A549 (cell line): ENCODE data around the gene OGFOD1. TPM values are rescaled to one million over a fixed set of nuclear protein-coding genes. Genes with fewer than 3 reads are reported as not detected.

Experiments
- ATAC-seq, 2 experiments: fragments of 200-7000 bp in 1 of 2; fragments of >200 bp in 1 of 2; cut with Nextera tagmentation in 1 of 2; cut with Tn5 transposase in 1 of 2; 3 replicates each; pipeline versions ENCODE4 v1.8.0 to v1.9.1; 2018 to 2020; ENCODE audit warnings: mild to moderate bottlenecking in 1 of 2, moderate library complexity in 1 of 2
- CTCF ChIA-PET: fragments of 300-600 bp; sonication (Branson Sonifier 250); formaldehyde crosslinking; extraction: SDS; loops from one replicate; lab custom pipeline; 2021; ENCODE audit warnings: antibody characterized with exemption, inconsistent platforms; lab: Yijun Ruan, JAX
- POLR2A ChIA-PET: fragments of 350-600 bp; formaldehyde crosslinking; extraction: SDS; loops from one replicate; lab custom pipeline; 2021; ENCODE audit warnings: antibody characterized with exemption, inconsistent platforms; lab: Yijun Ruan, JAX
- DNase-seq, 2 experiments: peaks; one replicate each; pipeline versions ENCODE4 v3.0.0 to v3.0.0-alpha.2; 2011 to 2016; ENCODE audit warnings: low read depth in 1 of 2, low spot score in 1 of 2
- FAIRE-seq: peaks from 2 replicates; lab custom pipeline; 2011; peaks lifted over from hg19 to GRCh38; lab: Jason Lieb, UNC
- H3K27ac ChIP-seq, 2 experiments: fragments of >200 bp; sonication (Bioruptor Twin); formaldehyde crosslinking; 3 replicates each; pipeline ENCODE4 v1.5.1; 2016 to 2017
- H3K4me1 ChIP-seq: fragments of >200 bp; sonication (Bioruptor Twin); formaldehyde crosslinking; 3 replicates; pipeline ENCODE4 v1.6.1; 2016
- H3K4me2 ChIP-seq: fragments of >200 bp; sonication (Bioruptor Twin); formaldehyde crosslinking; 3 replicates; pipeline ENCODE4 v1.6.1; 2016
- H3K4me3 ChIP-seq: fragments of >200 bp; sonication (Bioruptor Twin); formaldehyde crosslinking; 3 replicates; pipeline ENCODE4 v1.5.1; 2016
- H3K9me3 ChIP-seq: fragments of >200 bp; sonication (Bioruptor Twin); formaldehyde crosslinking; 3 replicates; pipeline ENCODE4 v1.6.1; 2016
- BHLHE40 ChIP-seq: IDR thresholded peaks from 2 replicates; pipeline ENCODE4 v1.6.1; 2012; ENCODE audit warnings: low read depth, low read length, inconsistent platforms
- CBX2 ChIP-seq: fragments of 200-600 bp; sonication (generic); IDR thresholded peaks from 2 replicates; pipeline ENCODE4 v1.6.1; 2016; ENCODE audit warnings: low read depth, mild to moderate bottlenecking, borderline replicate concordance
- CBX8 ChIP-seq: fragments of 200-600 bp; sonication (generic); IDR thresholded peaks from 2 replicates; pipeline ENCODE4 v1.6.1; 2016
- ELK1 ChIP-seq: fragments of 150-350 bp; IDR thresholded peaks from 2 replicates; pipeline ENCODE4 v1.6.1; 2014; ENCODE audit warnings: low read depth, mild to moderate bottlenecking, low read length
- FOSB ChIP-seq: fragments of 250-450 bp; sonication (Bioruptor Pico); IDR thresholded peaks from 2 replicates; pipeline ENCODE4 v1.5.0; 2020; ENCODE audit warnings: mild to moderate bottlenecking, moderate library complexity
- GATA3 ChIP-seq: IDR thresholded peaks from 2 replicates; pipeline ENCODE4 v1.6.1; 2012; ENCODE audit warnings: borderline replicate concordance
- HDAC2 ChIP-seq: fragments of 200-600 bp; sonication (generic); IDR thresholded peaks from 2 replicates; pipeline ENCODE4 v1.6.1; 2016
- HES2 ChIP-seq: fragments of >200 bp; sonication (Bioruptor Twin); formaldehyde crosslinking; IDR thresholded peaks from 2 replicates; pipeline ENCODE4 v1.6.1; 2016
- HOXA7 ChIP-seq: fragments of 250-450 bp; sonication (Bioruptor Pico); IDR thresholded peaks from 2 replicates; pipeline ENCODE4 v1.5.0; 2020; ENCODE audit warnings: mild to moderate bottlenecking, moderate library complexity
- JUNB ChIP-seq: fragments of >200 bp; sonication (Bioruptor Twin); formaldehyde crosslinking; IDR thresholded peaks from 2 replicates; pipeline ENCODE4 v1.6.1; 2016
- MAFK ChIP-seq: fragments of 450-650 bp; IDR thresholded peaks from 2 replicates; pipeline ENCODE4 v1.6.1; 2014; ENCODE audit not compliant: partially characterized antibody
- NFE2L2 ChIP-seq: fragments of 150-350 bp; conservative IDR thresholded peaks from 2 replicates; pipeline ENCODE4 v1.6.1; 2014; ENCODE audit warnings: low read length
- NPAS2 ChIP-seq: fragments of 250-450 bp; sonication (Bioruptor Pico); IDR thresholded peaks from 2 replicates; pipeline ENCODE4 v1.8.0; 2022; ENCODE audit warnings: mild to moderate bottlenecking, moderate library complexity, borderline replicate concordance
- PHF8 ChIP-seq: fragments of 200-600 bp; sonication (generic); IDR thresholded peaks from 2 replicates; pipeline ENCODE4 v1.6.1; 2016; ENCODE audit warnings: low read depth, mild to moderate bottlenecking, antibody characterized with exemption, moderate library complexity, borderline replicate concordance
- POLR2A ChIP-seq: IDR thresholded peaks from 2 replicates; pipeline ENCODE4 v1.6.1; 2012; ENCODE audit warnings: mild to moderate bottlenecking, low read length
- POLR2AphosphoS2 ChIP-seq: conservative IDR thresholded peaks from 2 replicates; pipeline ENCODE4 v1.6.1; 2012; ENCODE audit warnings: low read length, improper control_type of control experiment, inconsistent platforms
- RARB ChIP-seq: fragments of 250-450 bp; sonication (Bioruptor Pico); IDR thresholded peaks from 2 replicates; pipeline ENCODE4 v1.8.0; 2021; ENCODE audit warnings: mild to moderate bottlenecking, moderate library complexity
- RCOR1 ChIP-seq: fragments of 150-350 bp; IDR thresholded peaks from 2 replicates; pipeline ENCODE4 v1.6.1; 2014; ENCODE audit warnings: antibody characterized with exemption, low read length, low read depth
- REST ChIP-seq: fragments of 200-600 bp; sonication (generic); IDR thresholded peaks from 2 replicates; pipeline ENCODE4 v1.6.1; 2016; ENCODE audit warnings: antibody characterized with exemption, mild to moderate bottlenecking, moderate library complexity
- RNF2 ChIP-seq: fragments of 200-600 bp; sonication (generic); IDR thresholded peaks from 2 replicates; pipeline ENCODE4 v1.6.1; 2016; ENCODE audit warnings: low read depth, mild to moderate bottlenecking, antibody characterized with exemption, moderate library complexity, borderline replicate concordance
- SMC3 ChIP-seq: fragments of >200 bp; sonication (Bioruptor Twin); formaldehyde crosslinking; IDR thresholded peaks from 3 replicates; pipeline ENCODE4 v1.6.1; 2018; ENCODE audit warnings: inconsistent platforms
- USF2 ChIP-seq: fragments of 450-650 bp; IDR thresholded peaks from 2 replicates; pipeline ENCODE4 v1.6.1; 2014; ENCODE audit warnings: antibody characterized with exemption
- WGBS: methylation state at CpG from one replicate; pipeline ENCODE4 v1.1.6; 2017; ENCODE audit errors: missing lambda C conversion rate; 5-methylcytosine and 5-hydroxymethylcytosine counted together
- polyA plus RNA-seq, 4 experiments: library from polyadenylated mRNA; depleted of rRNA in 3 of 4; stranded (reverse); fragments of >200 nt; fragmentation: RNase III in 1 of 4; extraction: RNeasy Plus Mini Kit Qiagen cat#74134 plus additional on column Dnase treatment in 1 of 4; gene quantifications; 2 replicates in 3 of 4; 3 replicates in 1 of 4; pipeline ENCODE4 v1.2.3, GENCODE V29; 2011 to 2017

OGFOD1 gene
- polyA plus RNA-seq, 2 of the 4 experiments (the other 2 are of a cell fraction), result 71.6 to 94.1 TPM

GRCh38 chr16:56463153-56463552 is 11.8 kb downstream of the OGFOD1 start:
- H3K4me3 ChIP-seq, result no peak overlapping the region
- ChIA-PET CTCF (no interaction called here), POLR2A (no interaction called here)
- H3K9me3 ChIP-seq, result no peaks in the 10 kb centered on the region
- ATAC-seq, result no peak
- no peak for DNase-seq
- H3K4me1 ChIP-seq, result no peaks in the 10 kb centered on the region
- no peak overlapping the region for H3K4me2 ChIP-seq
- WGBS, result 86% methylated on average over 6 of the region's 6 CpGs
- TF ChIP-seq HOXA7 (no peak), ELK1 (no peak), HES2 (no peak), CBX8 (no peak), POLR2AphosphoS2 (no peak), SMC3 (no peak), REST (no peak)
- H3K27ac ChIP-seq, result no peak overlapping the region
- FAIRE-seq, result no peak

- no peak overlapping the region for H3K4me3 ChIP-seq
- no peak overlapping the region for H3K27ac ChIP-seq
- H3K4me1 ChIP-seq, result no peaks in the 10 kb centered on the region
- ATAC-seq, result no peak
- no peak overlapping the region for H3K4me2 ChIP-seq
- no peaks in the 10 kb centered on the region for H3K9me3 ChIP-seq
- no peak for DNase-seq
- ChIA-PET POLR2A (no interaction called here), CTCF (interaction anchor here (0.8 kb wide), 1 partner anchor 235 kb away, joined by 3 read pairs; no protein-coding TSS in a partner anchor)
- no peak for FAIRE-seq
- TF ChIP-seq RARB (CRISPR knock-in tag) (no peak), HDAC2 (no peak), FOSB (CRISPR knock-in tag) (no peak), BHLHE40 (no peak), POLR2A (no peak)
- WGBS, result 94% methylated on average over 2 of the region's 2 CpGs
Observed at GRCh38 chr16:56466344-56466743, 15.0 kb downstream of the OGFOD1 start.

GRCh38 chr16:56468800-56469199 is 17.4 kb downstream of the OGFOD1 start:
- CTCF ChIA-PET, result interaction anchor here (1.3 kb wide), 1 partner anchor 10 kb away, joined by 4 read pairs; no protein-coding TSS in a partner anchor
- H3K4me2 ChIP-seq, result no peak overlapping the region
- no peaks in the 10 kb centered on the region for H3K9me3 ChIP-seq
- no peak for FAIRE-seq
- H3K4me3 ChIP-seq, result no peak overlapping the region
- no peak for ATAC-seq
- TF ChIP-seq NPAS2 (CRISPR knock-in tag) (no peak), MAFK (peak; percentile 65), JUNB (no peak)
- TF ChIP-seq, all 56 proteins: peak for 1
- POLR2A ChIA-PET, result no interaction called here
- Histone ChIP-seq H3K27ac (no peak overlapping the region), H3K4me1 (no peaks in the 10 kb centered on the region)
- no peak for DNase-seq

- H3K27ac ChIP-seq, result no peak overlapping the region
- DNase-seq (no peak), ATAC-seq (no peak), FAIRE-seq (no peak)
- no peak overlapping the region for H3K4me2 ChIP-seq
- no peak overlapping the region for H3K4me3 ChIP-seq
- H3K4me1 ChIP-seq, result no peaks in the 10 kb centered on the region
- ChIA-PET CTCF (interaction anchor here (0.6 to 1.3 kb wide), 3 partner anchors 10 to 233 kb away, joined by 3 to 6 read pairs (median 5); no protein-coding TSS in a partner anchor), POLR2A (interaction anchor here (1.4 kb wide), 1 partner anchor 139 kb away, joined by 4 read pairs; the partner anchor contains the start of gene MT2A)
- H3K9me3 ChIP-seq, result no peaks in the 10 kb centered on the region
- 92% methylated on average over 7 of the region's 7 CpGs for WGBS
- no peak for TF ChIP-seq POLR2AphosphoS2
- no peak for TF ChIP-seq GATA3
- TF ChIP-seq PHF8, result no peak
- no peak for TF ChIP-seq REST
- TF ChIP-seq RCOR1, result no peak
- no peak for TF ChIP-seq RNF2
- TF ChIP-seq USF2, result no peak
- no peak for TF ChIP-seq CBX2
- TF ChIP-seq NFE2L2, result no peak
- no peak for TF ChIP-seq NPAS2 (CRISPR knock-in tag)
Observed at GRCh38 chr16:56469748-56470147, 18.4 kb downstream of the OGFOD1 start.
